GM20431 (cell line): ENCODE results near the gene SNAI3.

Experiments
- in situ Hi-C: fragments of 300-500 bp; cut with MseI, MboI; formaldehyde crosslinking; loops from one replicate; pipeline ENCODE4 v1.15.0; 2020; ENCODE audit warnings: low sequenced_read_pairs; ENCODE audit not compliant: unreplicated experiment

Gene SNAI3

DNA sequence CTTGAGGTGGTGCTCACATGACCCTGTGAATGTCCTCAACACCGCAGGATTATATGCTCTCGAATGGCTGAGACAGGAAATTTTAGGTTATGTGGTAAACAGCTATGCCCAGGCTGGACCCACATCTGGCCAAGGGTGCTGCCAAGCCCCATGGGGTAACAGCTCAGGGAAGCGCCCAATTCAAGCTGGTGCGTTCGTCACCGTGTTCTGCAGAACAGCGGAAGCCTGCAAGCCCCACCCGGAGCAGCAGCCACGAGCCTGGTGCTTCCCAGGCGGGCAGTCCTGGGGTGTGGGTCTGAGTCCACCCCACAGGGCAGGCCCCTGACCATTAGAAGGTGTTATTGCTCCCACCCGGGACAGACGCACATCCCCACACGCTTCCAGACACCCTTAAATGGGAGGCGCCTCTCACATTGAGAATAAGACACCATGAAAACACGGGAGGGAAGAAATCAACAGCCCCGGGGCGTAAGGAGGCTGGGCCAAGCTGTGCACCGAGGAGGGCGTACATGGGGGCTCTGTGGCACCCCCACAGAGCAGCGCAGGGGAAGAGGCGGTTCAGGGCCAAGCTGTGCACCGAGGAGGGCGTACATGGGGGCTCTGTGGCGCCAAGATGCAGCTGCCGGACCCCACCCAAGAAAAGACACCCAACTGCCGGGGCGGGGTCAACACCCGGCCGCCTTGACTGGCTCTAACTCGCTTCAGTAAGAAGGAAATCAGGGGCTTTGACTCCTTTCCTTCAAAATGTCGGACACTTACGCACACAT, 32.5 kb downstream of the SNAI3 start:
- in situ Hi-C loops, result no loop called here

DNA sequence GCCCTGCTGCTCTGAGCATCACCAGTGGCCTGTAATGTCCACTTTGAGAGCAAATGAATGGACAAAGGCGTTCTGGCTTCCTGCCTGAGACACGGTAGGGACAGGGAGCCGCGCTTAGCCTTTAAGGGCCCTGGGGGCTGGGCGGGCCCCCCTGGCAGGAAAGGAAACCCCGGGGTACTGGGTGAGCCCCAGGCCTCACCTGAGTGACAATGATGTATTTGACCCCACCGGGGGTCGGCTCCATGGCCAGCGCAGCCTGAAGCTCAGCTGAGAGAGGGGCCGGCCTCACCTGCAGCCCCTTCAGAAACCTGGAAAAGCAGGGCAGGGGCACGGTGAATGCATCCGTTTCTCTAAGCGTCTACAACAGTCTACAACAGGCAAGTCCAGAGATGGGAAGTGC, 33.2 kb downstream of the SNAI3 start:
- in situ Hi-C loops, result no loop called here

DNA sequence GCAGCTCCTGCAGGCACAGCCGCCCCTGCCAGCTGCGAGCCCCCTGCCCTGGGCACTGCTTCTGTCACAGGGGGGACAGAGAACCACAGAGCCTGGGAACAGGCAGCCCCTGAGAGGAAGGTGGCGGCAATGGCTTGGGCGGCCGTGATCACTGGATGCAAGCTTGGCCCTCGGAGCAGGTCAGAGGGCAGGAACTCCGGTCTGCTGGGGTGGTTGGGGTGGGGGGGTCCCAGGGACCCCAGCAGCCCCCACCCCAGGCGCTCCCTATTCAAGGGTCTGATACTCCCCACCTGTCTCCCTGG, 33.6 kb downstream of the SNAI3 start:
- in situ Hi-C loops, result no loop called here

GRCh38 chr16:88651989-88652761, 34.1 kb downstream of the SNAI3 start:
- in situ Hi-C loops, result no loop called here

GRCh38 chr16:88651276-88651988, 34.9 kb downstream of the SNAI3 start:
- in situ Hi-C loops, result no loop called here

GRCh38 chr16:88650749-88651275, 35.5 kb downstream of the SNAI3 start, which contains the start of gene CYBA:
Gene CYBA, minus strand, starts transcription at chr16:88651053. Its CDS starts 40 bp downstream, at chr16:88651013.
- in situ Hi-C loops, result no loop called here

GRCh38 chr16:88649924-88650748, 36.2 kb downstream of the SNAI3 start:
- in situ Hi-C loops, result no loop called here

DNA sequence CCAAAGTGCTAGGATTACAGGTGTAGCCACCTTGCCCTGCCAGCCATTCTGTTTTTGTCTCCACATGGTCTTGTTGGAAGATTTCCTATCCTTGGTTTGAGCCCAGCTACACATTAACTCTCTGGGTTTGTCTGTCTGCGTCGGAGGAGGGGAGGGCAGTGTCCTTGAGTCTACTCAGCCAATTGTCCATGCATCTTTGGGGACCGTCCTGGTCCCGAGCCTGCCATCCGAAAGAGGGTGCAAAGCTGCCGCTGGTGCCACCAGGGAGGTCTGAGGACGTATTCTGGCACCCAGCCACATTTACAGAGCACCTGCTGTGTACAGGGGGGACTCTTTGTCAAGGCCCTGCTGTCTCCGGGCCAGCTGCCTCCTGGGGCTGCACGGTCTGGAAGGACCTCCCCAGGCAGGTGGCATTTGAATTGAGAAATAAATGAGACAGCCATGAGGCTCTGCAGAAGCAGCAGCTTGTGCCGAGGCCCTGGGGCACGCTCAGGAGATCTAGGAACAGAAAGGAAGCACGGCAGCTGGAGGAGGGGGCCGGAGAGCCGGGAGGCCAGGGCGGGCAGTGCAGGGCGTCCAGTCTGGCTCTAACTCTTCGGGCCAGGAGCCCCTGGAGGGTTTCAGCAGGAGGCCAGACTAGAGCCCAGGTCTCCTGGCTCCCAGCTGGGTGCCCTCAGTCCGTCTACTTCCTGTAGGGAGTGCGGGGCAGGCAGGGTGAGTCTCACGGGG, 36.9 kb downstream of the SNAI3 start:
- in situ Hi-C loops, result no loop called here

GRCh38 chr16:88647178-88648070, 38.9 kb downstream of the SNAI3 start:
- in situ Hi-C loops, result no loop called here

DNA sequence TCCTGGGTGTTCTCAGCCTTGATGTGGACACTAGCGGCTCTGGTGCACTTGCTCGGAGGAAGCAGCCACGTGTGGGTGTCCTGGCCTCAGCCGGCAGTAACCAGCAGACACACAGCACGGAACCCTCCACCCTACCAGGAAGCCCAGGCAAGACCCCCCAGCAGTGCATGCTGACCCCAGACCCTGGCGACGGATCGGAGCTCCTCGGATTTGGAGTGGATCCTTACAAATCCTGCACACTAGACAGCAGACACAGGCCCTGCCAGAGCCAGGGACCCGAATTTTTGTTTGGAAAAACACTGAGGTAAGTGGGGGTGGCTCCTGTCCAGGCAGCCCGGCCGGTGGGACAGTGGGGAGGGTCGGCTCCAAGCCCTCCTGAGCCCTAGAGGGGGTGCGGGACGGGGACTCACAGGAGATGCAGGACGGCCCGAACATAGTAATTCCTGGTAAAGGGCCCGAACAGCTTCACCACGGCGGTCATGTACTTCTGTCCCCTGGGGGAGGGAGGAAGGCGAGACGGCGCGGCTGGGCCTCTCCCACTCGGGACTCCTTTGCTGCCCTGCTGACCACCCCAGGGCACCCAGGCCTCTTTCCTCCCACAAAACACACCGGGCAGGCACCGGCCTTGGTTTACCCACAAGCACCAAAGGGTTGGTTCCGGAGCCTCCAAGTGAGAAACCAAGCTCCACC, 39.8 kb downstream of the SNAI3 start:
- in situ Hi-C loops, result no loop called here

- in situ Hi-C loops, result no loop called here
Measured at GRCh38 chr16:88645941-88646340, 40.4 kb downstream of the SNAI3 start.

GRCh38 chr16:88645455-88645854, 40.9 kb downstream of the SNAI3 start:
- in situ Hi-C loops, result no loop called here

DNA sequence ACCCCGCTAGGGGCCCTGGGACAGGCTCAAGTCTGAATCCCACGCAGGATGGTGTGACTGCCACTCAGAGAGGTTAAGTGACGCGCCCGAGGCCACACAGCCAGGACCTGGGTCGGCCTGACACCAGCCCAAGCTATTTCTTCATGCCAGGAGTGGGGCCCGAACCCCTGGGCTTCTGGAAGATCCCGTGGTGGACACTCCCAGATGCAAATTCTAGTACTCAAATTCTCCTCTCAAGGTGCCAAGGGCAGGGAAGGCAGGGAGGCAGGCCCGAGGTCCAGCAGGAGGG, 42.7 kb downstream of the SNAI3 start:
- in situ Hi-C loops, result no loop called here

- in situ Hi-C loops, result no loop called here
Measured at GRCh38 chr16:88642881-88643643, 43.2 kb downstream of the SNAI3 start.

DNA sequence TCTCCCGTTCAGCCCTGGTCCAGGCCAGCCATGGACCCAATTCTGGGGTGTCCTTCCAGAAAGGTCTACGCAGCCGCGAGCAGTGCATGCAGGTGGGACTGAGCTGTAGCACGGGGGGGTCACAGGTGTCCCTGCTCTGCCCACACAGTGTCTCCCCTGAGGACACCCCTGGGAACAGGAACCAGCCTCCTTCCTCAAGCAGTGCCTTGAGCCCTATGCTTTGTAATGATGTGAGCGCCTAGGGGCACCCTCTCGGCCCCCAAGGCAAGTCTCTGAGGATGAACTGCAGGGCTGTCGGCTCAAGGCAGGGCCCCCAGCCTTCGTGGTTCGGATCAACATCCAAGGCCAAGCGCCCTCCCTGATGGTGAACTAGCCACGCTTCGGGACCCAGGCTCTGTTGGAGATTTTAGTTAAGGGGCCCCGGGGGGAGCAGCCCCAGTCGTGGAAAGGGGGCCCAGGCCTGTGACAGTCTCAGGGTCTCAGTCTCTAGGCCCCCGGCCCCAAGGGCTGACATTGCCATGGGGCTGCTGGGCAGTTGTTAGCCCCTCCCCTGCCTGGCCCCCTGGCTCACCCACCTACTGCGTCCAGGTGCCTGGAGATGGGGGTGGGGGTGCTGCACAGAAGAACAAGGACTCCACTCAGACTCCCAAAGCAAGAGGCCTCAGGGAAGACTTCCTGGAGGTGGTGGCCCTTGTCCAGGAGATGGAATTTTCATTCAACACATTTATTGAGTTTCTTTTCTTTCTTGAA, 45.6 kb downstream of the SNAI3 start:
- in situ Hi-C loops, result no loop called here

GRCh38 chr16:88640039-88640495, 46.2 kb downstream of the SNAI3 start:
- in situ Hi-C loops, result no loop called here
